HG03571 (cell line): ENCODE measurements around the gene HAND2.
A peak's percentile ranks its signal among the peaks of the same experiment; 100 is the strongest.

ENCODE experiments used
- ATAC-seq: cut with Tn5 transposase; IDR thresholded peaks from one replicate; pipeline ENCODE4 v1.9.1; 2021; ENCODE audit not compliant: unreplicated experiment

HAND2 gene

GRCh38 chr4:173521467-173522159 lies 8.4 kb downstream of the HAND2 start:
- ATAC-seq: no peak

DNA sequence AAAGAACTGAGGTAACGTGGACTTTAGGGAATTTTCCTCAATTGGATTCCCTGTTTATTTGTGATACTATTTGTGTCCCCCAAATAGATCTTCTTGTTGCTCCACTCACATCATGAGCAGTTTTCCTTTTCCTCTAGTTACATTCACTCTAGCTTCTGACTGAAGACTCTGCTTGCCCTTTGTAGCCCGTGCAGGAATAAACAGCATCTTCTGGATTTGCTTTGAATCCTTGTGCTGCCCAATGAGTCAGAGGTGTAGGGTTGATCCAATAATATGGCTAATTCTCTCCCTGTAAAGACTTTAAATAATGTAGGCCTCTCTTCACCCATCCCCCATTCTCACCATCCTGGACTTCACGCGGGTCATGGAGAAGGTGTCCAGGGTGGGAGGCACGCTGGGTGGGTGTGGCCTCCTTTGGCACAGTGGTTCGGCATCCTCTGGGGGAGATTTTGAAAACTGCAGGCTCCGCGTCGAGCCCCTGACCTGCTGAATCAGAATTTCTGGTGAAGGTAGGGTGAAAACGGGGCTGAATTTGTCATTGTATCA lies 9.0 kb downstream of the HAND2 start:
- no peak for ATAC-seq

DNA sequence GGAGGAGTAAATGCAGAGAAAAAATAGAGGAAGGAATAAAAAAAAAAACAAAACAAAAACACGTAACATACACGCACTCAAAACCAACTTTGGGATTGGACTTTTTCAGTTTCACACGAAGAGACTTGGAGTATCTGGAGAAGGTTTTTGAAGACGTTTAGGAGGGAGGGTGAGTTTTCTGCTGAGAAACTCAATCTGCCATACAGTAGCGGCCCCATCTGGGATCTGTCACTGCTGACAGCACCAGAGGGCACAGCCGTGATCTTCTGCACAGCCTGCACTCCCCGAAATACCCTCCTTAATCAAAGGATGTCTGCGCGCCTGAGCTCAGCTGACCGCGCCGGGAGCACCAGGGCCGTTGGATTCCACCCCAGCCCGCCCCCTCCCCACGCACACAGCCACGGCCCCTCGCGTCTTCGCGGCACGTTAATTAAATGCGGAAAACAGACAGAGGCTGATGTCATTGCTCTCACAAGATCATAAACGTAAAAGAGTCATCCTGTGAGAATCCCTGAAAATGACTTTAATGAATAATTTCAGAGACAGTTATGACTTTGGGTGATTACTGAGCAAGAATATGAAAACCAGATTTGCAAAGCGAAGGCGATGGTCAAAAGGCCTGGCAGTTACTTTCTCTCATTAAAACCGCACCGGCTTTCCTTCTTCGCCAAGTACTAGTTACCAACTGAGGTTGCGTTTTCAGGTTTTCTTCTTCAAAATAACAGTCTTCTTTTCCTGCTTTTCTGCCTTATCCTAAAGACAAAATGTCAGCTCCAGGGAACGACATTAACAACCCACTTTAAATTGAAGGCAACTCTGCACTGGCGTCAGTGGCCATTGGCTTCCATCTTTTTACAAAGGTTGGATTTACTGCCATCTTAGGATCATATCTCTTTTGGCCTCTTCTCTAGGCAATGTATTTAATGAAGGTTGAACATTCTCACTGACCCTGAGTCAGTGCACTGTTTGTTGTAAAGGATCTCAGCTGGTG lies 10.6 kb downstream of the HAND2 start:
- no peak for ATAC-seq

DNA sequence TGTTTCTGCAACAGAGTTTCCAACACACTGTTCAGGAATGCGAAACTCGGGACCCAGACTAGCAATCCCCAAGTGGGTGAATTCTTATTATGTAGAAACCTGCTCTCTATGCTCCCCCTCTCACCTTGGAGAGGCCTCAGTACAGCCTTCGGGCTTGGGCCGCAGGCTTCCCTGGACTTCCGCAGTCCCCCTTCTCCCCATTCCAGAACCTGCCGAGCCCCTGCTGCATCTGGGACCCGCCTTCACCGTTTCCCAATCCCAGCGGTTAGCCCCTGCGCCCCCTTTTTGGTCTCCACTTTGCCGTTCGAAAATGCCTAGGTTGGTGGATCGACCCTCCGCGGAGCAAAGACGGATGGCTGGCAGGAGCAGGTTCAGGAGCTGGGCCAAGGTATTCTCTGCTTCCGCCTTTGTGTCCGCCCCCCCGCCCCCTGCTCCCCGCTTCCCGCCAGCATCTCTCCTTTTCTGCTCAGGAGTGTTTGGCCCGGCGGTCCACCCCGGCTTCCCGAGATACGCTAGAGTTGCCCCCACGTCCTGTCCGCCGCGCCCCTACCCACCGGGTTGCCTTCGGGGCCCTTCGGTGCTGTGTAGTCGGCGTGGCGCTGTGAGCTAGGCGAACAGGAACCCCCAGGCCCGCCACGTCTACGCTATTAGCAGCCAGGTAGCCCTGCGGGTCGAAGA lies 11.5 kb downstream of the HAND2 start:
- no peak for ATAC-seq

DNA sequence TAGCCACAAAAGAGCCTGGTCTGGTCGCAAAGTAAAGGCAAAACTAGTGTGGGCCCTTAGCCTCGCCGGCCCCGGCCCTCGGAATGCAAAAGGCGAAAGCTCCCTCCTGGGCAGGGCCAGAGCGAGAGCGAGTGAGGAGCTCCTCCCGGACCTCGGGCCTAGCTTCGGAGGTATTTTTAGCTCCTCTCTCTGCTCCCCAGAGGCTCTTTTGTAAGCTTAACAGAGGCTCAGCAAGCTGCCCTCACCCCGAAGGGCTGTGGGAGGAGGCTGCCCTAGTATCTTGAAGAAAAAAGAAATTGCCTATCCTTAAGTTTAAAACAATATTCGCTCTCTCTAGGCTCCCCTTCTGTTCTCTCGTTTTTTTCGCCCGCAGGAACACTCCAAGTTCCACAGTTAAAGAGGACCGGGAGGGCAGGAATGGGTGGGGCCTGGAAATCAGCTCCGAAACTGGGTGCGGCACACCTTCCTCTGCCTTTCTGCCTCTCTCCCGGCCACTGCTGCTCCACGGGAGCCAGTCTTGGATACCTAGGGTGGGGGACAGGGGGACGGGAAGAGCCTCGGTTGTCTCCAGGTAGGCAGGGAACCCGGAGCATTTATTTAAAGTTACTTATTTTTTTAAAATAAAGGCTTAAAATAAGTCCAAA lies 12.1 kb downstream of the HAND2 start:
- no peak for ATAC-seq

DNA sequence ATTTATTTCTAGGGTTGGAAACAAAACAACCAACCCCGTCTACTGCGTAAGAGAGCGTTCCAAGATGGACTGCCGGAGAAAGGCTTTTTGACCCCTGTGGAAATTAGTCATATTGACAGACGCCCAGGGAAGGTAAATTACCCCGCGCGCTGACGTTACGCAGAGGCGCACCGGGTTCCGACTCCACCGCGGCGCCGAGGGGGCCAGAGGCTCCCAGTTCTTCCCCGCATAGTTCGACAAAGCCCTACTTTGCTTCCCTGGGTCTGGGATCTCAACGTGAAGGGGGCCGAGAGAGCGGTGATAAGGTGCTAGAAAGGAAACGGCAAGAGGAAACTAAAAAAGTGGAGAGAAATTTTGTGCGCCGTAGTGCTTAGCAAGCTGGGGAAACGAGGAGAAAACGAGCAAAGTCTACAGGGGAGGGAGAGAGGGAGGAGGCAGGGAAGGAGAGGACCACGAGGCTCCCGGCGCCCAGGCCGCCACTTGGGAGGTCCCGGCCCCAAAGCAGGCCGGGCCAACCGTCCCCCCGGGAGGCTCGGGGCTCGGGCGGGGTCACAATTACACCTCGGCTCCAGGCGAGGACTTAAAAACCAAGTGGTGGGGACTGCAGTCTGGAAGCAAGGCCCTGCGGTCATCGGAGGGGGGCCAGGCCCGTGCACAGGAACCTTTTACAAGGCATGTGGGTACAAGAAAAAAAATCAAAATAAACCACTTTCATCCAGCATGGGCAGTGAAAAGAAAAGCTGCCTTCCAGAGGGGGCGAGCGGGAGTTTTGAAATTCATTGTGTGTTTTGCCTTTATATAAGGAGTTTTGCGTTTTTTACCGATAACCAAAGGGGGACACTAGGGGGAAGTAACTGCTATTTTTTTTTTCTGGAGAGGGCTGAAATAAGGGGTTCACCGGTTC lies 13.2 kb downstream of the HAND2 start:
- no peak for ATAC-seq

DNA sequence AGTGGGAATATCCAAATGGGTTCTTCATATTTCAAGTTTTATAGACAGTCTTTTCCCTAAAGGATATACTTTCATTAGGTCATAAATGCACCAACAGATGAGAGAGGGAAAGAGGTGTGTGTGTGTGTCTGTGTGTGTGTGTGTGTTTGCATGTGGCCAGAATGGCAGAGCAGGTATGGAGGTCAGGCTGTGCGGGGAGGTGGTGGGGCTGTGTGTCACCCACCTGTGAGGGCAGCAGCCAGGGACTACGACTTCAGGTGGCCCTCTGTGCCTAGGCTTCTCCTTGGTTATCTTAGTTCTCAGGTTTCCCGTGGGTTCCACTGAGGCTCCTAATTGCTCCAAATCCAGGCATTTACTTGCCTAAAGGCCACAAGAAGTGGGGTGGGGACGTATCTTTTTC lies 14.6 kb downstream of the HAND2 start:
- ATAC-seq: no peak

DNA sequence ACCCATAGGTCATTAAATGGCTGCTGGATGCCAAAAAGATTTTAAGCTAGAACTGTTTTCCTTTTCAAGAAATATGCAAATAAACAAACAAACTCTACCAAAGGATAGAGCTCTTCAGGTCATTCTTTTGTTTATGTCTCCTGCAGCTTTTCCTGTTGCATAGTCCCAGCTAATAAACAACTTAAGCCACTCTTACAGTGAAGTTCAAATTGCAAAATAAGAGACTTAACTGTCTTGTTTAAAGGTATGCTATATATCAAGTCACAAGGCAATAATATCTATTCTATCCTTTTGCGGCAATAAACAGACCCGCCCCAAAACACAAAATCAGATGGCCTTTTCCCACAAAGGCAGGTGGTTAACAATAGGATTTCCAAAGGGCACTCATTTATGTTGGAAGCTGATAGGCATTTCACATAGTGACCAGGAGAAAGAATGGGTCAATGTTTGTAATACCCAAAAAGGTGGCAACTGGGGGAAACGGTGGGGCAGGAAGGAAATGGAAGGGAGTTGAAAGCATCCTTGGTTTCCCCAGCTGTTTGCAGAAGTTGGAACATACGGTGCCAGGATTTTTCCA lies 15.3 kb downstream of the HAND2 start:
- no peak for ATAC-seq

DNA sequence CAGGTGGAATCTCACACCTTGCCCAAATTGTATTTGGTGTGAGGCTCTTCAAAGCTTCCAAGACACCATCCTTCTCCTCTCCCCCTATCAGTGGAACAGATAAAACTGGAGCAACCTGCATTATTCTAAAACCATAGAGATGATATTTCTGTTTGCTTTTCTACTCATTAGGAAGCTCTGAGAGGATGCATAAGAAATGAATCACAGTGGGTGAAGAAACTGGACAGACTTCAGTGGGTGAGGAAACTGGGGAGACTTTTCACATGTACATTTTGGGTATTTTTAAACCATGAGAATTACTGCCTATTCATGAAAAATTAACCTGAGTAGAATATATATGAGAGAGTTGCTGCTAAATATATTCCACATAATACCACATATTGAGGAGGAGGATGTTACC lies 16.4 kb downstream of the HAND2 start:
- ATAC-seq: no peak

- ATAC-seq: no peak
Measured at GRCh38 chr4:173511787-173512361, 18.2 kb downstream of the HAND2 start.

GRCh38 chr4:173509036-173510001 lies 20.7 kb downstream of the HAND2 start:
- no peak for ATAC-seq

DNA sequence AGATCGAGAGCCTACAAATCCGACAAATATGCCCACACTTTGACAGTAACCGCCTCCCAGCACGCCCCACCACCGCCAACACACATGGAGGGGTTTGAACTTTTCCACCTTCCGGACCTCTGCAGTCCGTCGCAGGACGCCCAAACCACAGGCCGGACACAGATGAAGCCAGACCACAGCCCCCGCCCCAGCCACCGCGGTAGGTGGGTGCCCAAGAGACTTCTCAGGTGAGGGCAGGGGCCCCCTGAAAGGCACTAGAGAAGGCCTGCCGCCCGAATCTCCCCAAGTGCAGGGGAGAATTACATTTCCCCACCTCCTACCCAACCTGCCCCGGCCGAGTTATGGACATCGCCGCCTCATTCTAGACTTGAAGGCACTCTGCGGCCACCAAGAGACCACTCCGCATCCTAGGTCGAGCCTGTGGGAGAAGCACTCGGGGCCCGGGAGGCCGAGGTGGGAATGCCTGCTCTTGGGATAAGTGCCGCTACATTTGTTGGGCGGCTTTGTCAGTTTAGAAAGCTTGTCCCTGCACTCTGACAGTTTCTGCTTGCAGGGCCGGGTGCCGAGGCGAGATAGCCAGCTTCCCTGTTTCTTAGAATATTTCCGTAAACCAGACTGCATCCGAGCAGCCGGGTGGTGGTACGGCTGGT lies 21.5 kb downstream of the HAND2 start:
- ATAC-seq: no peak

DNA sequence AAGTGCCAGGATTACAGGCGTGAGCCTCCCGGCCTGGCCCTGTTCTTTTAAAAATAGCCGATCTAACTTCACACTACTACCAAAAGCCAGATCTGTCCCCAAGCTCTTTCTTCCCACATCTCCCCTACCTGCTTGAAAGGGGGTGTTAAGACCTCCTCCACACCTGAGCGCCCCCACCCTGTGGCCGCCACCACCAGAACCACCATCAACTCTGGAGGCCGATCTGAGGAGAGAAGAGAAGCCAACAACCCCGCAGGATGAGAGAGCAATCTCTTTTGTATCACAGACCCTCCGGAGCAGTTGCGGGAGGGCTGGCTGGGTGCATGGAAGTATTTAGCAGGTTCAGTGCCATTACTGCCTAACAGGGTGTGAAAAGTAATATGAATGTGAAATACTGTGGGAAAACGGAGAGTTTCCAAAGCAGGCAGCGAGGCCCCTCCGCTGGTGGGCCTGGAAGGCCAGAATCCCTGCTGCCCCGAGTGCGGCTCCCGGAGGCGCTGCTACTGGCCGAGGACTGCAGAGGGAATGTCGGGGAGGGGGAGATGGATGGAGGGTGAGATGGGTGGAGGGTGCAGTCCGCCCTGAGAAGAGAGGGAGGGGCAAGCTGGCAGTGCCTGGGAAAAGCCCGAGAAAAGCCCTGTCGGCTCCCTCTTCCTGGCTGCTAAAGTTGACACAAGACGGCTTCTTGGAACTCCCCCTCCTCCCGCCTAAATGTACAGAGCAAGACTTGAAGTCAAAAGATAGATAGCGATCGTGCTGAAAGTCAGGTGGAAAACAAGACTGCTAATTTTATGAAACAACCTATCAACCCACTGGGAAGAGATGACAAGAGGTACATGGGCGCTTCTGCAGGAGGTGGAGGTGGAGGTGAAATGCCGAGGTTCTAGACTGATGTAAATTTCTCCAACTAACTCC lies 22.3 kb downstream of the HAND2 start:
- ATAC-seq: no peak

DNA sequence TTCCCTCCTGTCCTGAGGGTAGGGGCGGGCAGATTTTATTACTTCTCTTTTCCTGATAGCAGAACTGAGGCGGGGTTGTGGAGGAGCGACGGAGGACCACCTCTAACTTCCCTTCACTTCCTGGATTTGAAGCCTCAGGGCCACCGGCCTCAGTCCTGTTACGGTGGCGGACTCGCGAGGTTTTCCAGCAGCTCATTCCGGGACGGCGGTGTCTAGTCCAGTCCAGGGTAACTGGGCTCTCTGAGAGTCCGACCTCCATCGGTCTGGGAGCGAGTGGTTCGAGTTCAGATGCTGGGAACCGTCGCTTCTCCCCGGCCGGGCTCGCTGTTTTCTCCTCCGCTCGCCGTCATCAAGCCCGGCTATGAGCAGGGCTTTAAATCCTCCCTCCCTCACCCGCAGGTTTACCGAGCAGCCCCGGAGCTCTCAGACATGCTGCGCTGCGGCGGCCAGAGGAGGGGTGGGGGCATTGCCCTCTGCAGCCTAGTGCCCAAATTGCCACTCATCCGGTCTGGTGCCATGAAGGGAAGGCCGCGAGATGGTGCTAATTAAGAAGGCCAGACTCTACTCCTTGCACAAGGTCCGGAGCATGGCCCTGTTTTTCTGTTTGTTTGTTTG lies 23.3 kb downstream of the HAND2 start:
- peak; percentile 10 for ATAC-seq

DNA sequence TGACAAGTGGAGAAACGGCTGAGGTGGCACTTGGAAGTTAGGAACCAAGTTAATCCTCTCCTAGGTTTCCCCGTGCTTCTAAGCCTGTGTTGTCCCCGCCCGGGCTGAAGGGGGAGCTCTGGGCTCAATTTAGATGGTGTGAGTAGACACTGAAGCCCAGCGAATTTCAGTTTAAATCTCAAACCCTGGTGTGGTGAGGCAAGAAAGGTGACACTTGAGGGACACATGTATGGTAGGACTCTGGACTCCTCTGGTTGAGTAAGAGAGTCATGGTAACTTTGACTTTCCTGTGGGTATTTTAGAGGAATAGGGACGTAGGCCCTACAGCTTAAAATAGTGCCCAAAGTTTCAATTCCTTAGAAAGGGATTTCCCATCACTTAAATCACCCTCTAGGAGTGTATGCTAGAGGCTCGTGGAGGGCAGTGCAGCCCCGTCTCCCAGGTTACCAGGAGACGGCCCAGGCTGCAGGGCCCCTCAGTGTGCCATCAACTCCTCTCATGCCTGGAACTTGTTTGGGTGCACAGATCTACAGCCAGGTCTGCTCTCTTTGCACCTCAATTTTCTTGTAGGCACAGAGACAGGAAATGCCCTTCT lies 24.0 kb downstream of the HAND2 start:
- peak; percentile 60 for ATAC-seq

GRCh38 chr4:173504181-173504503 lies 25.9 kb downstream of the HAND2 start:
- no peak for ATAC-seq
